Thyroid gland (tissue), 4 donors: Measurements from ENCODE around the gene ANKS1A. TPM values are rescaled to one million over a fixed set of nuclear protein-coding genes. Genes with fewer than 3 reads are reported as not detected.

Source experiments
- DNase-seq, 2 donors: peaks; one replicate each; pipeline ENCODE4 v3.0.0-alpha.2; 2019
- H3K27ac ChIP-seq, 3 donors: fragments of 200-600 bp; sonication (generic); 1 replicate in 2 of 3; 2 replicates in 1 of 3; pipeline ENCODE4 v1.5.1; 2016 to 2019; ENCODE audit warnings: mild to moderate bottlenecking in 1 of 3, moderate library complexity in 1 of 3
- H3K27me3 ChIP-seq: fragments of 200-600 bp; sonication (generic); one replicate; pipeline ENCODE4 v1.5.1; 2019
- H3K36me3 ChIP-seq, 2 donors: fragments of 200-600 bp; sonication (generic); one replicate each; pipeline ENCODE4 v1.5.1; 2016 to 2019
- H3K4me1 ChIP-seq, 2 donors: fragments of 200-600 bp; sonication (generic); one replicate each; pipeline ENCODE4 v1.5.1; 2017 to 2019
- H3K4me3 ChIP-seq, 3 donors: fragments of 200-600 bp; sonication (generic); replicated peaks in 1 of 3; 1 replicate in 2 of 3; 2 replicates in 1 of 3; pipeline ENCODE4 v1.5.1; 2016; ENCODE audit warnings: mild to moderate bottlenecking in 1 of 3
- H3K9me3 ChIP-seq: fragments of 200-600 bp; sonication (generic); one replicate; pipeline ENCODE4 v1.5.1; 2017
- POLR2A ChIP-seq, 2 donors: fragments of 450-650 bp; IDR thresholded peaks; one replicate each; pipeline ENCODE4 v1.6.1; 2017; ENCODE audit warnings: antibody characterized with exemption in 2 of 2, mild to moderate bottlenecking in 2 of 2, moderate library complexity in 1 of 2
- WGBS, 2 donors: methylation state at CpG; one replicate each; pipeline ENCODE4 v1.1.5; 2017; 5-methylcytosine and 5-hydroxymethylcytosine counted together
- intact Hi-C: fragments of 100-400 bp; cut with DNase I; formaldehyde crosslinking; loops from one replicate; pipeline ENCODE4 v1.15.1; 2023
- total RNA-seq, 4 donors: library from RNA; depleted of rRNA; stranded (reverse); fragments of >200 nt; gene quantifications; one replicate each; pipeline ENCODE4 v1.2.3, GENCODE V29; 2016
- TF ChIP-seq, protein P1 (sequence below), 6 experiments: fragments of 200-600 bp in 3 of 6; fragments of 450-650 bp in 3 of 6; sonication (generic) in 3 of 6; IDR thresholded peaks; one replicate each; pipeline ENCODE4 v1.5.1; 2016 to 2019; ENCODE audit warnings: antibody characterized with exemption in 6 of 6, mild to moderate bottlenecking in 2 of 6, inconsistent platforms in 1 of 6, moderate library complexity in 1 of 6

The ANKS1A gene
- total RNA-seq, 4 donors from 2014 or later, result 29.9 to 43.8 (median 34.4) TPM

- Histone ChIP-seq H3K36me3 (peaks cover 2 to 10% of the 10 kb centered on the region in 2 donors), H3K4me3 (no peak overlapping the region), H3K4me1 (peaks cover 17 to 34% of the 10 kb centered on the region in 2 donors), H3K9me3 (no peaks in the 10 kb centered on the region), H3K27ac (peak overlapping the region in 1 of 3 donors; percentile 32), H3K27me3 (no peaks in the 10 kb centered on the region)
- peak; percentile 77 to 81 for DNase-seq
- no peak for TF ChIP-seq POLR2A (IDR thresholded peaks at IDR 0.05)
- TF ChIP-seq, protein P1, sequence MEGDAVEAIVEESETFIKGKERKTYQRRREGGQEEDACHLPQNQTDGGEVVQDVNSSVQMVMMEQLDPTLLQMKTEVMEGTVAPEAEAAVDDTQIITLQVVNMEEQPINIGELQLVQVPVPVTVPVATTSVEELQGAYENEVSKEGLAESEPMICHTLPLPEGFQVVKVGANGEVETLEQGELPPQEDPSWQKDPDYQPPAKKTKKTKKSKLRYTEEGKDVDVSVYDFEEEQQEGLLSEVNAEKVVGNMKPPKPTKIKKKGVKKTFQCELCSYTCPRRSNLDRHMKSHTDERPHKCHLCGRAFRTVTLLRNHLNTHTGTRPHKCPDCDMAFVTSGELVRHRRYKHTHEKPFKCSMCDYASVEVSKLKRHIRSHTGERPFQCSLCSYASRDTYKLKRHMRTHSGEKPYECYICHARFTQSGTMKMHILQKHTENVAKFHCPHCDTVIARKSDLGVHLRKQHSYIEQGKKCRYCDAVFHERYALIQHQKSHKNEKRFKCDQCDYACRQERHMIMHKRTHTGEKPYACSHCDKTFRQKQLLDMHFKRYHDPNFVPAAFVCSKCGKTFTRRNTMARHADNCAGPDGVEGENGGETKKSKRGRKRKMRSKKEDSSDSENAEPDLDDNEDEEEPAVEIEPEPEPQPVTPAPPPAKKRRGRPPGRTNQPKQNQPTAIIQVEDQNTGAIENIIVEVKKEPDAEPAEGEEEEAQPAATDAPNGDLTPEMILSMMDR (IDR thresholded peaks at IDR 0.05), result peak; percentile 66 to 92 (median 88)
- WGBS, 2 donors, result 20 to 21% methylated on average over 3 of the region's 3 CpGs
- intact Hi-C loops, result loop anchor here (2.0 kb wide), 1 partner anchor 154 kb away; the partner anchor contains the start of gene TCP11
These were observed 97.8 kb downstream of the ANKS1A start for GRCh38 chr6:34986845-34987246.

DNA sequence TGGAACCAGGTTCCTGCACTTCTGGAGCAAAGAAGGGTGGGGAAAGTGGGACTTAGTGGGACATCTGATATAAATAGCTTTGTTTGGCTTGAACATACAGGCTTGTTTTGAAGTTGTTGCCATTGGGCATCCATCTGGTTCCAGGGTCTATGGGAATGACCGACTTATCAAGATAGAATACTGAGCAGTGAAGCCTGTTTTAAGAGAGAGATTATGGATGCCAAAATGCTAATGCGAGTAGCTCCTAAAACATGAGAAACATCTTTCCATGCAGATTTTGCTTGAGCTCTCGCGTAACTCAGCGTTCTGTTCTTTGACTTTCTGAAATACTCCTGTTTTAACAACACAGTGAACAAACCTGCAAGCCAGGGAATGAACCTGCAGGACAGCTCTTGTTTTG, 98.5 kb downstream of the ANKS1A start:
- Histone ChIP-seq H3K36me3 (peaks cover 2 to 16% of the 10 kb centered on the region in 2 donors), H3K9me3 (no peaks in the 10 kb centered on the region), H3K27me3 (no peaks in the 10 kb centered on the region), H3K4me1 (peaks cover 13 to 28% of the 10 kb centered on the region in 2 donors), H3K27ac (peak overlapping the region in 1 of 3 donors; percentile 32), H3K4me3 (no peak overlapping the region)
- WGBS, 2 donors, result 89 to 98% methylated on average over 5 of the region's 5 CpGs
- DNase-seq, result no peak
- TF ChIP-seq, protein P1 (IDR thresholded peaks at IDR 0.05), result no peak
- TF ChIP-seq POLR2A (IDR thresholded peaks at IDR 0.05), result no peak
- intact Hi-C loops, result loop anchor here (2.0 kb wide), 1 partner anchor 153 kb away; the partner anchor contains the start of gene TCP11

DNA sequence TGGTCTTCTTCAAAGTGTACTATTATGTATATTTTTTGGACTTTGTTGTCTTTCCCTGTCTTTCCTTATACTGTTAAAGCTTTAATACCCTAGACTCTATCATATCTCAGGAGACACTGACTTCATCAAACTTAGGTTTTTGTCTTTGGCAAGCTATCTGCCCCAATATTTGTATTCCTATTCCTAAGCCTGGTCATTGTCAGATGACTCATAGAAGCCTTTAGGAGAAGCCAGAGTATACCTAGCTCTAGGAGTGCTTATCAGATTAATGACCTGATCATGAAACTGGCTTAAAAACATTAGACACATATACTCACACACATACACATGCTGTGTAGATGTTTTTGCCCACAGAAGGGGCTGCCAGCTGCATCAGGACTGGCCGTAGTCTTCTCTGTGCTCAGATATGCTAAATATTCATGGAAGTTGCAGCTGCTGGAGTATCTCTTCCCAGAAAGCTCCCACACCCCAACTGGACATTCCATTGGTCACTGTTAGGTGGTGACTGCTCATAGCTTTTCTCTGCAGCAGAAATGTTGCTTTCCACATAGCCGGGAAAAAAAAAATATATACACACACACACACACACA, 102.0 kb downstream of the ANKS1A start:
- Histone ChIP-seq H3K4me1 (peaks cover 13 to 25% of the 10 kb centered on the region in 2 donors), H3K27me3 (no peaks in the 10 kb centered on the region), H3K4me3 (no peak overlapping the region), H3K36me3 (peaks cover 4 to 18% of the 10 kb centered on the region in 2 donors), H3K27ac (peak overlapping the region in 2 of 3 donors; percentile 28 to 44), H3K9me3 (no peaks in the 10 kb centered on the region)
- DNase-seq, result no peak
- WGBS, 2 donors, result 87 to 93% methylated on average over 2 of the region's 2 CpGs
- TF ChIP-seq, protein P1 (IDR thresholded peaks at IDR 0.05), result no peak
- TF ChIP-seq POLR2A (IDR thresholded peaks at IDR 0.05), result no peak
- intact Hi-C loops, result no loop called here

DNA sequence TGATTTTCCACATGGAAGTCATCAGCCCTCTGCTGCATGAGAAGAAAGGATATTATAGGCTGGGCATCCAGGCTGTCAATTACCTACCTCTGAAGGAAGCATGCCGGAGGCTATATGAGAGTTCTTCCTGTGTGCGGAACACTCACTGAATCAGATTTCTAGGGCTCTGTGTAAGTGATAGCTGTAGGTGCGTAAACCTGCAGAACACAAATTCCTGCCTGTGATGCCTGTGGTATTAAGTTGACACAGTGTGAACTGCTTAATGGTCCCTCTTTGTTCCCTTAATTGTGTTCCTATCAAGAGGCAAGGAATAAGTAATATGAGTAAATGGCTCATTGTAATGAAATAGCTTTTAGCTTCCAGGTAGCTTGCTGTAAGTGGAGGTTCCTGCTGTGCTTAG, 103.3 kb downstream of the ANKS1A start:
- intact Hi-C loops, result no loop called here
- WGBS, 2 donors, result 98% methylated on average over 3 of the region's 3 CpGs
- H3K27me3 ChIP-seq, result no peaks in the 10 kb centered on the region
- peaks cover 13 to 17% of the 10 kb centered on the region in 2 donors for H3K4me1 ChIP-seq
- no peaks in the 10 kb centered on the region for H3K9me3 ChIP-seq
- H3K36me3 ChIP-seq, result peaks cover 4 to 18% of the 10 kb centered on the region in 2 donors
- TF ChIP-seq, protein P1 (IDR thresholded peaks at IDR 0.05), result no peak
- no peak for TF ChIP-seq POLR2A (IDR thresholded peaks at IDR 0.05)
- H3K4me3 ChIP-seq, result no peak overlapping the region
- no peak for DNase-seq
- no peak overlapping the region for H3K27ac ChIP-seq

- Histone ChIP-seq H3K4me3 (no peak overlapping the region), H3K9me3 (no peaks in the 10 kb centered on the region), H3K27me3 (no peaks in the 10 kb centered on the region), H3K36me3 (peaks cover 4 to 18% of the 10 kb centered on the region in 2 donors), H3K27ac (no peak overlapping the region), H3K4me1 (peaks cover 13% of the 10 kb centered on the region in 2 donors)
- 95 to 100% methylated on average over 3 of the region's 3 CpGs for WGBS, 2 donors
- TF ChIP-seq POLR2A (IDR thresholded peaks at IDR 0.05), result no peak
- TF ChIP-seq, protein P1 (IDR thresholded peaks at IDR 0.05), result no peak
- intact Hi-C loops, result no loop called here
- no peak for DNase-seq
These were observed 104.2 kb downstream of the ANKS1A start for GRCh38 chr6:34993213-34993612.
